Measurements from ENCODE around the gene RAB37.

RAB37 gene

DNA sequence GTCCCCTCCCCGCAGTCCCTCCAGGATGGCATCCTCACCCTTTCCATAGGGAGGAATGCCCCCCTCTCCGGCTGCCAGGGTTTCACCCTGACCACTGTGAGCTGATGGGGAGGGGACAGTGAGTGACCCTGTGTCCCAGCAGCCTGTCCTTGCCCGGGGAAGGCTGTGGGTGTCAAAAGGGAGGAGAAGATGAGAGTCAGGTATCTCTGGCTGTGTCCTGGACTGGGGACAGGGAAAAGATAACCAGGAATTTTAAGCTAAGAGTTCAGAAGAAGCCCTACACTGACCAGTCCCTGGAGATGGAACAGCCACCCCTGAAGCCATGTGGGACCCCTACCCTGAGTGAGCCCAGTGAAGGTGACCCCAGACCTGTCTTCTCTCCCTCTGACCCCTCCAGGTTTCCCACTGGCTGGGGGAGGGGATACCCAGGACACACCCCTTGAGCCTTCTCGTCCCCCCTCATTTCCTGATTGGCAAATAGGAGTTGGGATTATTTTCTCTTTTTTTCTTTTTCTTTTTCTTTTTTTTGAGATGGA, 27.8 kb downstream of the RAB37 start:
- no peak for DNase-seq

DNA sequence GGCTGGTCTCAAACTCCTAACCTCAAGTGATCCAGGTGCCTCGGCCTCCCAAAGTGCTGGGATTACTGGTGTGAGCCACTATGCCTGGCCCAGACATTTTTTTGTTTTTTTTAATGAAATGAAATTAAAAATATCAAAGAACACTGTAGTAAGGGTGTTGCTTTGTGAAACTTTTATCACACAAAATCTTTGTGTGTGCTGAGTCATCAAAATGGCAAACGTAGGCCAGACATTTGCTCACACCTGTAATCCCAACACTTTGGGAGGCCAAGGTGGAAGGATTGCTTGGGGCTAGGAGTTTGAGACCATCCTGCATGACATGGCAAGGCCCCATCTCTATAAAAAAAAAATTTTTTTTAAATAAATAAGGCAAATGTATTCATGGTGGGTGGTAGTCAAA, 29.4 kb downstream of the RAB37 start:
- DNase-seq, result no peak

- no peak for DNase-seq
Observed at GRCh38 chr17:74767111-74767516, 30.1 kb downstream of the RAB37 start.

- DNase-seq, result no peak
Observed at GRCh38 chr17:74768069-74768762, 31.2 kb downstream of the RAB37 start.

GRCh38 chr17:74768763-74769114, 31.7 kb downstream of the RAB37 start:
- no peak for DNase-seq

GRCh38 chr17:74769266-74769855, 32.3 kb downstream of the RAB37 start:
- no peak for DNase-seq

- no peak for DNase-seq
Observed at GRCh38 chr17:74769856-74770497, 32.9 kb downstream of the RAB37 start.

- DNase-seq, result peak; percentile 21 to 57 (median 39)
Observed at GRCh38 chr17:74770498-74771318, 33.7 kb downstream of the RAB37 start.

GRCh38 chr17:74771319-74771914, 34.4 kb downstream of the RAB37 start:
- no peak for DNase-seq

DNA sequence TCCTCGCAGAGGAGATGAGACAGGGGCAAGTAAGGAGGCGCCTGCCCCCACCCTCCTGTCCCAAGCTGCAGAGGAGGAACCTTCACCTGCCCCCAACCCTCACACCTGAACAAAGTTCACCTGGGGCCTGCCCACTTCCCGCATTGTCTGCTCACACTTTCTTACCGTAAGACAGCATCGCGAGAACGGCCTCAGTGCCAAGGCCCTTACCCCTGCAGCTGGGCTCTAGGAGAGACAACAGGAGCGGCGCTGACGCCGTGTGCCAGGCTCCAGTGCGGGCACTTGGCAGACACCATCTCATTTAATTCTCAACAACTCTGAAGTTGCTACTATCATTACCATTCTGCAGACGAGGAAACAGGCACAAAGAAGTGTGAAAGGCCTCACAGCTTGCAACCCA, 35.0 kb downstream of the RAB37 start:
- DNase-seq, result no peak

DNA sequence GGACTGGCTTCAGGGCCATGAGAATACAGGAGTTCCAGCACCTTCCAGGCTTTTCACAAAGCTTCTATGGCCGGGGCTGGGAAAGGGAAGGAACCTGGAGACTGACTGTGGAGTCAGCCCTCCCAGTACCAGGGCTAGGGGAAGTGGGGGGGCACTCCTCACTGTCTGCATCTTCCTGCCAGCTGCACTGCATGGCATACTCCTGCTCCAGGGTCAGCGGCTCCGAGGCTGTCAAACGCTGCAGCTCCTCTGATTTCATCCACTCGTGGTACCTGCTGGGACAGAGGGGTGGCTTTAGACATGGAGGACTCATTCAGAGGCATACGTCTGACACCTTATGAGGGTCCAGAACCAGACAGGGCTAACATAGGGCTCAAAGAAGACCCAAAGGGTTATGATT, 36.4 kb downstream of the RAB37 start:
- no peak for DNase-seq

DNA sequence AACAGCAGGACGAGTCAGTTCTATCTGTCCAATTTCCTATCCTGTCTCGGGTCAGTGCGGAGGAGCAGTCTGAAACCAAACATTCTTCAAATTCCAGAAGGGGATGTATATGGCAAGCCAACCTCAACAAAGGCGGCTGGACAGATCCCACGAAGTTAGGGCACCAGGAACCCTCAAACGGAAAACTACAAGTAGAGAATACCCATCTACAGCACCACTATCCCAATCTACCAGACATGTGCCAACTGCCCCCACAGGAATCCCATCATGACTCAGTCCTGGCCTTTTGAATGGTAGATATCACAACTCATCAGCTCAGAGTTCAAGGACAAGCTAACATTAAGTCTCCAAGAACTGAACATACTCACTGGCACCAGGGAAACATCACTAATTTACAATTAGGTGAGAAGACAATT, 36.8 kb downstream of the RAB37 start:
- no peak for DNase-seq

DNA sequence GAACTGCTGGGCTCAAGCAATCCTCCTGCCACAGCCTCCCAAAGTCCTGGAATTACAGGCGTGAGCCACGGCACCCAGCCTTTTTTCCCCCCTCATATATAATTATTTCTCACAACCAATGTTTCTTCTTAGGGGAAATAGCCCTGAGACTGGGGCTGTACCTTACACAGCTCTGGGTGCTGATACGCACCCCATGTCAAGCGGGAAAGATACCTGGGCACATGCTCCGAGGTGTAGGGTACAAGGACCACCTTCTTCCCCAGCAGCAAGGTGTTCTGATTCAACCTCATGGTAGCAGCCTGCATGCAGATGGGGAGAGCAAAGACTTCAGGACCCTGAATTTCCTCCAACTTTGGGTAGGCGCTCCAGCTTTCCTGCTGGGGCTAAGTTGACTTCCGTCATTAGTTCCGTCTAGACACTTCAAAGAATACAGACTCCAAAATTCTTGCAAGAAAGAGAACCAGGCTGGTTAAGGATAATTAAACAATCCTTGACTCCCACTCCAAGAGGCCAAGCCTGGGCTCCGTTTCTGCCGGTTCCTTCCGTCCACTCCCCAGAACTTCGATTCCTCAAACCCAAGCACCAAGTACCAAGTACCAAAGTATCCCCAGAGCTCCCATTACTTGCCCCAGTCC, 38.5 kb downstream of the RAB37 start:
- no peak for DNase-seq

GRCh38 chr17:74776044-74776962, 39.2 kb downstream of the RAB37 start, which contains the start of gene NAT9:
NAT9 (minus strand) TSS chr17:74776345; CDS start chr17:74775698, 647 bp downstream.
- peak; percentile 94 to 98 (median 96) for DNase-seq

GRCh38 chr17:74776990-74777389, 39.9 kb downstream of the RAB37 start:
- DNase-seq, result no peak

DNA sequence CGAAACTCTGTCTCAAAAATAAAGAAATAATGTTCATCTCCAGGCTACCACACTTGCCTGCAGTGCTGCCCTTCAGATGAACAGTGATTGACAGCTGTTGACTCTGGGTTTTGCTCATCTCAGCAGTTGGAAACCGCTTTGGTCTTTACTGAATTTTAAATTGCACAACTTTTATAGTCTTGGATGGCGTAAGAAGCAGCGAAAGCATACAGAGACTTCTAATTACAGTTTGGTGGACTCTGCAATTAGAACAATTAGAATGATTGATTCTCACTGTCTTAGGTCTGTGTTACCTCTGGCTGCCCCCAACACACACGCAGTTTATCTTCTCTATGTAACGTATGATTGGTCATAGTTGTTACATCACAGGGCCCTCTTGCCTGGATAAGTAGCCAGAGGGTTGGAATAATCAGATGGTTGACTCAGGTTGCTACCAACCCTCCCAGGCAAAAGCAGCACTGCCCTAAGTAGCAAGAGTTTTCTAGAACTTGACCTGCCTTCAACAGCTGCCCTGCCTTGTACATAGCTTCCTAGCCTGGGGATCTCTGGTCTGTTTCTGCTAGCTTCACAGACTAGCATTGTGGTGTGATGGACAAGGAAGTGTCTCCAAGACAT, 41.0 kb downstream of the RAB37 start:
- DNase-seq, result no peak

GRCh38 chr17:74778960-74779359, 41.9 kb downstream of the RAB37 start:
- no peak for DNase-seq

GRCh38 chr17:74779501-74779900, 42.4 kb downstream of the RAB37 start:
- no peak for DNase-seq

DNA sequence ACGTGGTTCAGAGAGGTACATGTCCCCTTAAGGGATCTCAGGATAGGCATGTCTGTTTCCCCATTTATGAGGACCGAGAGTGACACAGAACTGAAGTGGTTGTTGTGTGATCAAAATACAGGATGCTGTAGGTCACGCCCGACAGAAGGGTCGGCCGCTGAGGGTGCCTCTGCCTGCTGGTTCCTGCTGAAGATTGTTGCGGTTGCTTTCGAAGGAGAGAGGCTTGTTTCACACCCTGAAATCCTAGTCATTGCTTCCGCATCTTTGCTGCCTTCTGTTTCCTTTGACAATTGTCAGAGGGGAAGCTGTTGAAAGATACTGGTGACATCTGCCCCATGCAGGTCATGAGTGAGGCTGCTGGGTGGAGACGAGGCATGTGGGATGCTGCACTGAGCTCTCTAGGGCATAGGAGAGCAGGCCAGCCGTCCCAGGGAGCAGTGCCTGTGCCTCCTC, 42.9 kb downstream of the RAB37 start:
- DNase-seq, result no peak

- peak in 1 of 3 experiments; percentile 9 for DNase-seq
Observed at GRCh38 chr17:74780443-74781238, 43.6 kb downstream of the RAB37 start.

Measured in NCI-H1417 (cell line).